NCI-H1436 (cell line): ENCODE data around the gene FGD1.

Experiments
- DNase-seq: peaks from one replicate; lab custom pipeline; 2025; lab: John Stamatoyannopoulos, UW

The FGD1 gene

DNA sequence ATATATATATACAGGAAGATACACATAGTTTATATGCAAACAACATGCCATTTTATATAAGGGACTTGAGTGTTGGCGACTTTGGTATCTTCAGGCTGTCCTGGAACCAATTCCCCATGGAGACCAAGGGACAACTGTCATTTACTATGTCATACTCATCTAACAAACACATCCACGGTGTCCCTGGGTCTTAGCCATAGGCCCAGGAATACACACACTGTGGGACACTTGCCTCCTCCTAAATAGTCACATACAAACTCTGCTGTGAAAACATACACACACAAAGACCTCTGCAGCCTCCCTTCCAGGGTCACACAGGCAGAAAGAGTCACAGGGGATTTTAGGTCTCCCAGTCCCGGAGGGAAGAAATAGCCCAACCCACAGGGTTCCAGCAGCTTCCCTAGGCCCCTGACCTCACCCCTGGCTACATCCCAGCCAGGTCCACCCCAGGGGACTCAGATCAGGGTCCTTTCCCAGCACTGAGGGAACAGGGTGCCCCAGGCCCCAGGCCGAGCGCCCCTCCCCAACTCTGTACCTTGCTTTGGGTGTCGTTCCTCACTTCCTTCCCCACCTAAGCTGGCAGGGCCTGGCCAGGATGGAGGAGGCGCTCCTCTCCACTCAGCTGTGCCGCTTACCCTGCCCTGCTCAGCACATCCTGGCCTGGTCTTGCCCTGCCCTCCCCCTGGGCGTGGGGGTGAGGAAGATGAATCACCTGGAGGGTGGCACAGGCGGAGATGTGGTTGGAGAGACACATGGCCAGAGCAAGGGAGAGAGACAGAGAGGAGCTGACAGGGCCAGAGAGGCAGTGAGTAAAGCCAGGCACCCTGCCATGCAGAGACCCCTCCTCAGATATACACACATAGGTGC is 21.8 kb downstream of the FGD1 start:
- DNase-seq = no peak

DNA sequence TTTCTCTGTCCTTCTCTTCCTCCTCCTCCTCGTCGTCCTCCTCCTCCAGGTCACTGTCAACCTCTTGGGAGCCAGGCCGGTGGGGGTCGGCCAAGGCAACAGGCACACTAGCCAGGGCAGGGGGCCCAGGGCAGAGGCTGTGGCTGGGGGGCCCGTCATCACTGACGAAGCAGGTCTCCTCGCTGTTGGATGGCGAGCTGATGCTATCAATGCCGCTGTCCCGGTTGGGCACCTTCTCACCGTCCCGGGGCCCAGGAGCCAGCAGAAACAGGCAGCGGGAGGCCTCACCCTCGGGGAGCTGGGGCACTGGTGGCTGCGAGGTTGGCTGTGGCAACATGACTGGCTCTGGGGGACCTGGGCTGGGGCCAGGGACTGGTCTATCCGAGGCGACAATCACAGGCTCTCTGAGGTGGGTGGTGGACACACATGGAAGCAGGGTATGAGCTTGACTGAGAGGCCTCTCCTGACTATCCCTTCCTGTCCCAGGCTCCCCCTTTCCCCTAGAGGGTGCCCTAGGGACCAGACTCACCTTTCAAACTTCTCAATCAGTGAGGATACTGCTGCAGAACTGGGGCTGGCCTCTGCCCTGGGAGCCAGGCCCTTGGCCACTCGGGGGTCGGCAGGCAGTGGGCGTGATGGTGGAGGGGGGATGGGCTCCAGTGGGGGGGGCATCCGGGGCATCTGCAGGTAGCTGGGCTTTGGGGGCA is 25.8 kb downstream of the FGD1 start:
- no peak for DNase-seq

DNA sequence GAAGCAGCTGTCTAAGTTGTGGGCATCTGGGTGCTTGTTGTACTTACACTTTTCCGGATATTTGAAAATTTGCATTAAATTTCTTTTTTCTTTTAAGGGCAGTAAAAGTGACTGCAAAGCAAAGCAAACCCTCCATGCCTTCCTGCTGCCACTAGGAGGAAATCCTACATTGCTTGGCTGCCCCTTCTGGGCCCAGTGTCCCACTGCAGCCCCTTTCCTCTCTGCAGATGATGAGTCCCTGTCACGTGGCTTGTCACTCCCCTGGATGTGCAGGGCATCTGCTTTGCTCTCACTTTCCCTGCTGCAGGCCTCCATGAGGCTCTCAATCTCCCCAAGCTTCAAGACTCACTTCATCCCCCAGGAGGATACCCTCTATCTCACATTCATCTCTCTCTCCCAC is 43.1 kb downstream of the FGD1 start:
- no peak for DNase-seq

DNA sequence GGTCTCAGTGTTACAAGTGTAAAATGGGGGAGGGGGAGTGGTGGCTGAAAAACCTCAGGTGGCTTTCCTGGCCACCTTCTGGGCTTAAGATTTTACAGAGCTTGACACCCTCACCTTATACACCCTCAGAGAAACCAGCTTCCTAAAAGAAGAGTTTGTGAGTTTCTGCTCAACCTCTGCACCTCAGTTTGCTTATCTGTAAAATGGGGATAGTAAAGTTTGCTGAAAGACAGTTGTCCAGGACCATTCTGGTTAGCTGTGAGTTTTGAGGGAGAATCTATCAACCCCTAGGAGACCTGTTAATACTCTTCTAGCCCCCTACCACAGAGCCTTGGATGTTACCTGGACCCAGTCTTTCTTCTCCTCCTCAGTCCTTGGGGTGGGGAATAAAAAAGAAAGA is 46.1 kb downstream of the FGD1 start:
- DNase-seq = no peak

DNA sequence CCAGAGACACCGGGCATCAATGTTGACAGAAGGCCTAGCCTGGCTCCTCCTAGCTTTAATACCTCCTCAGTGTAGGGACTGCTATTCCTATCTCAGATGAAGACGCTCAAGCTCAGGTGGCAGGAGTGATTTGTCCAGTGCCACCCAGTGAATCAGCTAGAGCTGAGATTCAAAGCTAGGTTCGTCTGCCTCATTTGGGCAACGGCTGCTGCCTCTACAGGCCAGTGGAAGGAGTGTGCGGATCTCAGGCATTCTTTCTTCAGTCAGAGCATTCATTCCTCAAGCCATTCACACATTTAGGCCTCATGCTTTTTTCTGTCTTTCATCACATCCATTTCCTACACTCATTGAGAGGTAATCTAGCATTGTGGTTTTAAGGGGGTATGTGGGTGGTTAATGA is 48.6 kb downstream of the FGD1 start:
- peak; percentile 1 for DNase-seq

DNA sequence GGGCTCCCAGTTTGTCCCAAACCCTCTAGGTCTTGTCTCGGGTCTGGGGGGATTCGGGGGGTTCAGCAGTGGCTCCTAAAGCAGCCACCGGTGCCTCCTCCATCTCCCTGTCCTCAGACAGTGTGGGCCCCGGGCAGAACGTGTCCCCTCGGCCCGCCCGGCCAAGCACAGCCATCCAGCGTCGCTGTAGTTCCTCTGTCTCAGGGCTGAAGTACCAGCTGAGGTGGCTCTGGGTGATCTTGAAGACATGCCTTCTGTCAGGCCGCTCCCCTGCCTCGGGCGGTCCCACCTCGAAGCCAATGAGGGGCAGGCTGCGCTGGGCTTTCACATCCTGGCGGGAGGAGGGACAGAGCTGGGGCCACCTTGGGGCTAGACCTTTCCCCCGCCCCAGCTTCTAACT is 50.0 kb downstream of the FGD1 start:
- DNase-seq = no peak

- no peak for DNase-seq
These were observed 51.3 kb downstream of the FGD1 start for GRCh38 chrX:54444752-54445151.

DNA sequence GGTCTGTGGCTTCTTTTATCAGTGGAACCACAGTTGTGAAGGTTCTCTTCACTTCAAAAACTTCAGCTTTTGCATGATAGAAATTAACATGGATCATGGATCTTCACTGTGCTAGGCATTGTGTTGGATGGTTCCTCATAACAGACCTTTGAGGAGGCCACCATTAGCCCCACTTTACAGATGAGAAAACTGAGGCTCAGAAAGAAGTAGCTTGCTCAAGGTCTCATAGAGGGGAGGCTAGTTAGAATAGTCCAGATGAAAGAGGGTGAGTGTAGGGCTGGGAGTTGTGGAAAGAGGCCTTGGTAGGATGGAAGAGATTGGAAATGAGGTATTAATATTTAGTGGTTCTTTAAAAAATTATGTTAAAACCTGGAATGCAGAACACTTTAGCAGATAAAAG is 53.2 kb downstream of the FGD1 start:
- no peak for DNase-seq

- peak; percentile 85 for DNase-seq
These were observed 55.8 kb downstream of the FGD1 start, which contains the start of gene TSR2 for GRCh38 chrX:54439960-54440871. Gene TSR2 (plus strand): TSS chrX:54440404. CDS start chrX:54440422, 18 bp downstream.

GRCh38 chrX:54435121-54435520 is 60.9 kb downstream of the FGD1 start:
- no peak for DNase-seq

DNA sequence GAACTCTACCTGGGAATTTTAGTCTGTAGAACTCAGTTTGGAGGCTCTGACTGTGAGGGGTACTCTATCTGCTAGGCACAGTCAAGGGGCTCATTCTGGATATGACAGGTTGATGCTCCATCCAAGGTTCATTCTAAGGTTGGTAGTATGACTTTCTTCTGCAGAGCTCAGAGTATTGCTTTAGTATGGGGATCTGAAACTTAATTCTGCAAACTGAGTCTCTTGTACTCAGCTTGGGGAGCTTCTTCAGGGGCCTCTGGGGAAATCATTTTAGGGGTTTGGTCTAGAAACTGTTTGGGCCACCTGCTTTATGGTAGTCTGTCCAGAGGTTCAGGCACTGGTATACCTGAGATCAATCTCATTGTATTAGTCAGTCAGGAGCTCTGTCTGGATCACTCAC is 65.5 kb downstream of the FGD1 start:
- DNase-seq = no peak

- DNase-seq = no peak
These were observed 68.1 kb downstream of the FGD1 start for GRCh38 chrX:54427837-54428424.

- no peak for DNase-seq
These were observed 72.7 kb downstream of the FGD1 start for GRCh38 chrX:54423161-54423888.

GRCh38 chrX:54422168-54422567 is 73.9 kb downstream of the FGD1 start:
- DNase-seq = no peak

GRCh38 chrX:54419559-54420302 is 76.3 kb downstream of the FGD1 start:
- DNase-seq = no peak

GRCh38 chrX:54416965-54417364 is 79.1 kb downstream of the FGD1 start:
- DNase-seq = no peak

GRCh38 chrX:54415534-54416350 is 80.3 kb downstream of the FGD1 start:
- no peak for DNase-seq

GRCh38 chrX:54413753-54414152 is 82.3 kb downstream of the FGD1 start:
- DNase-seq = no peak

DNA sequence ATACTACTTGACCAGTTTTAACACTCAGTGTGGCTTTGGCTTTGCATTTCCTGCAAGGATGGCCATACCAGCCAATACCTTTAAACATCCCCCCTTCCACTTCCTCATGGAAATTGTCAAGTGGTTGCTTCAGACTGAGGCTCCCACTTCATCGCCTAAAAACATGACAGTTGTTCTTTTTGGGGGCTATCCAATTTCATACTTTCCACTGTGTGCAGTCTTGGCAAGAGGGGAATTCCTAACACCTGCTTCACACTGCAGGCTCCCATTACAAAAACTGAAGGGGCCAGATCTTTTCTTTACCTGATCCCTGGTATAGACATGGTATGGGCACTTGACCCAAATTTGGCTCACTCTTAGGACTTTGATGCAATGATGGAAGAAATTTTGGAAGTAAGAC is 84.3 kb downstream of the FGD1 start:
- no peak for DNase-seq

DNA sequence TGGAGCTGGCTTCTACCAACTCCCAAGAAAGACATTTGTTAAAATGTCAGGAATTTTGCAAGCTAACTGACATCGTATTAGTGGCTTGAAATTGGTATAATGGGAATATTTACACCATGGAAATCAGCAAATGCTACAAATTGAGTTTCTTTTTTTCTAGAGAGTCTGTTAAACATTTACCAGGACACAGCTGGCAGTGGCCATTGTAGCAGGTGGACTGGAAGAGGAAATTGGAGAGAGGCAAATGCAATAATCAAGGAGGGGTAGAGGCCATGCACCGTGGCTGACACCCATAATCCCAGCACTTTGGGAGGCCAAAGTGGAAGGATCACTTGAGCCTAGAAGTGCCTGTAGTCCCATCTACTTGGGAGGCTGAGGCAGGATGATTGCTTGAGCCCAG is 88.8 kb downstream of the FGD1 start:
- no peak for DNase-seq
